GM21447 (cell line): ENCODE data around the gene RHOU.

Source experiments
- ATAC-seq: cut with Tn5 transposase; IDR thresholded peaks from one replicate; pipeline ENCODE4 v1.9.1; 2021; ENCODE audit not compliant: unreplicated experiment

RHOU gene

DNA sequence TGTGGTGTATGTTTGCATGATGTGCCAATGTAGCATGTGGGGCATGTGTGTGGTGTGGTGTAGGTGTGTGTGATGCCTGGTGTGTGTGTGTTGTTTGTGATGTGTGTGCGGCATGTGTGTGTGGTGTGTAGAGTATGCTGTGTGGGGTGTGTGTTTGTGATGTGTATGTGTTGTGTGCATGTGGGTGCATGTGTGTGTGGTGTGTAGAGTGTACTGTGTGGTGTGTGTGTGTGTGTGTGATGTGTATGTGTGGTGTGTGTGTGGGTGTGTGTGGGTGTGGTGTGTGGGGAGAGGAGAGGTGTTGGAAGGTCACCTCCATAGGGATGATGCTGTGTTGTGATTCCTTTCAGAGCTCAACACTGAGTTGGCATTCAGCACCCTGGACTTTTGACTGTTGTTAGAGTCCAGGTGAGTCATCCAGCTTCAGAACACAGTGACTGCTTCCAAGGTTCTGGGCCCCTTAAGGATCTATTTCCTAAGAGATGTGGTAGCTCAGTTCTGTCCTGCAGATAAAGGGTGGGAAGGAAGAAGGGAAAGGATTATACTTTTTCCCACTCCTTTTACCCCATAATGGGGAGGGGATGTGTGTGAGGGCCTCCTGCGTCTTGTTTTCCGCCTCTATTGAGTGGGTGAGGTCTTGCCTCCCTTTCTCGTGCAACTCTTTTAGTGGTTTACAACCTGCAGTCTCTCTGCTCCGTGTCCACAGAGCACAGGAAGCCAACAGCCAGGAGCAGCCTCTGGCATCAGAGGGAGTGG lies 47.6 kb downstream of the RHOU start:
- ATAC-seq, result no peak

DNA sequence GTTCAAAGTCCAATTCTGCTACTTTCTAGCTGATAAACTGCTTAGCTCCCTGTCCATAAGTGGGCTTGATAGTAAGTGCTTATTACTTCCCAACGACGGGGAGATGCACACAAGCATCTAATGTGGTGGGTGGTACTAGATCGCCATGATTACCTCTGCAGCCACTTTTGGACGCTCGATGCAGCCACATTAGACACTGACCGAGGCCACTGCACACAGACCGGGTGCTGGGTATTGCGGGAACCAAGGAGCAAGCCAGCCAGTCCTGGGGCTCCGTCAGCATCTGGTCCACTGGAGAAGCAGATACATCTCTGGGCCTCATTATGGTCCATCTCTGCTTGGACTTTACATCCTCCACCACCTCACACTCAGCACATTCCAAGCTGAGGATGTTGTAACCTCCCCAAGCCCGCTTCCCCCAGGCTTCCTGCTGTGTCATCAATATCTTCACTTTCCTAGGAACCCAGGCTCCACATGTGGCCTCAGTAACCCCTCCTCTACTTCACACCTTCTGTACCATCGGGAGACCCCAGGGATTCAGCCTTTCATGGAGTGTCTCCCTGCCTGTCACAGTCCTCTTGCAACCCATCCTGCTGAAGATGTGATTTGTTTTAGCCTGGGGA lies 48.2 kb downstream of the RHOU start:
- no peak for ATAC-seq

DNA sequence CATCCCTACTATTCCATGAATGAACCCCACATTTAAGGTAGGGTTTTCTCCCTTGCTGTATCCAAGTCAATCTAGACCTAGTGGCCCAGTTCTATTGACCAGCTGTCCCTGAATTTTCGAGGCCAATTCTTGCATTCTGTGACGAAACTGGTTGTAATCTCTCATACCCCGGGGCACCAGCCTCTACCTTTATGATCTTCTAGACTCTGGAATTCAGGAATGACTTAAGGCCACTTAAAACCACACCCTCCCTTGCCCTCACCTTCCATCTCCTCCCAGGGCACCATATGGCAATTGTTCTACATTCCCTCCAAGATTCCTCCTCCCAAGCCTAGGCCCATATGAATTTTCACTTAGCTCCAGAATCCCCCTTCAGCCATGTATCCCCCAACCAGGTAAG lies 48.9 kb downstream of the RHOU start:
- ATAC-seq, result no peak

DNA sequence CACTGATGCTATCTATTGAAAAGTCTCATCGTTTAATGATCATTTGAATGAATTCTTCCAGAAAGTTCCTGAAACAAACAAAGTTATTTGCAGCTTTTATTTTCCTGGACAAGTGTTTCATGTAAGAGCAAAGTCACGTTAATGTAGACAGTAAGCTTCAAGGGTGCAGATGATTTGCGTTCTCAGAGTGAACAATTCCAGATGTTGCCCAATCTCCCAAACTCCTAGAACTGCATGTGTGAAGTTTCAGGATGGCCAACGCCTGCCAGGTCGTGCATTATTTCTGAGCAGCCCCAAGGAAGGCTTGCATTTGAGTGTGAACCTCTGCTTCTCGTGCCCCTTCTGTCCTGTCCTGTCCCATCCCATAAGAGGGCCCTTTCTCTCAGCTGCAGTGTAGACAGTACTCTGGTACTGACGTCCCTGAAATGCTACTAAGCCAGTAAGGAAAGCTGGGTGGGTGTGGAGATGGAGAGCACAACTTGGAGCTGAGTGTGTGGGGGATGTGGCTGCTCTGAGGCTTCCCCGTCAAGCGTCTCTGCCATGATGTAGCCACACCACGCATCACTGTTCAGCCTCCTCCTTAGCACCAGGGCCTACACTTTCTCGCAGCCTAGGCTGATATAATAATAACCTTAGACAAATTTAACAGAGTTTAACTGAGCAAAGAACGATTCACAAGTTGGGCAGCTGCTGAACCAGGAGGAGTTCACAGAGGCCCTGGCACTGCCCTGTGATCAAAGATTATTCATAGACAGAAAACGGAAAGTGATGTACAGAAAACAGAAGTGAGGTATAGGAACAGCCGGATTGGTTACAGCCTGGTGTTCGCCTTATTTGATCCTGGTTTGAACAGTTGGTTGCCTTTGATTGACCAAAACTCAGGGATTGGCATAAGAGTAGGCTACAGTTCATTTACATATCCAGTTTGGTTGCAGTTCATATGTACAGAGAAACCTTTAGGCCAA lies 50.4 kb downstream of the RHOU start:
- no peak for ATAC-seq

DNA sequence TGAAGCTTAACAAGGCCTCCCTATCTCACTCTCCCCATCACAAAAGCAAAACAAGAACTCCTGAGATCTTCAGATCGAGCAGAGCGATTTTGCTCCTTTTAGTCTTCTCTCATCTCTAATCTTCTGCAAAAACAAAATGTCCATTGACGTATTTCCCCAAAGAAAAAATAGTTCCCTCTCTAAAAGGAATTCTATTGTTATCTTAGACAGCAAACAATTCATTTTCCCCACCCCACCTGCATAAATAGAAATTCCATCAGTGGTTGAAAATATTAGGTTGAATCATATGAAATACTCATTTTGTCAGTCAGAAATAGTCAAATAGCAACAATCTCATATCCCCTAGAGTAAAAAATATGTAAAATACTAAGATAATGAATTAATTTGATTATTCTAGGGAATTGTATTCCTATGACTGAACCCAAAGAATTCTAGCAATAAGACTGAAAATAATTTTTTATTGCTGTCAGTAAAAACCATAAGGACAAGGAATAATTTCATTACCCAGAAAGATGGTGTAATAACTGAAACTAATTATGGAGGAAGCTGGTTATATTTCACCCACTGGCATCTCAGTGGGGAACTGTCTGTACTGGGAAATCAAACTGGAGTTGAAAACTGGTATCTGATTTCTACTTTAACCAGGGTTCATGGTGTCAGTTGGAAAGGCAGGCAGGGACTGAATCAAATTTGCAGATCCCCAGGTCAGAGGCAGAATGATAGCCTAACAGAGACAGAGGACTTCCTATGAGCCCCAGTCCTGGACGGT lies 51.3 kb downstream of the RHOU start:
- ATAC-seq, result no peak

DNA sequence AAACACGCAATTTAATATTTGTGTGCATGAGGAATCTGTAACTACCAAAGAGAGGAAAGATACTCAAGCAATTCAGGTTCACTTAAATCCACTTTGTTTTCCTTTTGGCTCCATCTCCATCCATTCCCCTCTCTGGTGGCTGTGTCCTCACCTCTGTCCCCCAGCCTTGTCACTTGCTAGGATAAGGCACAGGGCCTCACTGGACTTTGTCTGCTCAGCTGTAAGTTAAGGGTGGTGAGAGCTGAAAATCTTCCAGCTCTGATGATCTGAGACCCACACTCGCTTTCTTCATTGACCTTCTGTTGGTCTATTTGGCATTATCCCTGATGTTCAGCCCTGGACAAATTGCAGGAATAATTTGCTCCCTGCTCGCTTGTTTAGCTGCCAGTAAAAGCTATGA lies 56.5 kb downstream of the RHOU start:
- no peak for ATAC-seq

DNA sequence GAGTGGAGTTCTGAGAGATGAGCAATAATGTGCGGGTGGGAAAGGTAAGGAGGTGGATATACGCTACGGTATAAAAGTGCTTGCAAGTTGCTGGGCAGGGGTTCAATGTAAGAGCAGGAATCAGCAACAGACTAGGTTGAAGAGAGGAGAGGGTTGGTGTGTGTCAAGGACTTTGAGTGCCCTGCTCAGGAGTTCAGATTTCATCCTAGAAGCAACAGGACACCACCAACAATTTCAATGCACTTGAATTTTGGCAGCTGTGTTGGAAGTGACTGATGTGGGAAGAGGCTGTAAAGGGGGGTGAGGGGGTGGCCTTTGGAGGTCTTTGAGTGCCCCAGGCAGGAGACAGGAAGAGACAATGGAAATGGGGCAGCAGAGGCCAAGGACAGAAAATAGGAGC lies 57.3 kb downstream of the RHOU start:
- no peak for ATAC-seq

DNA sequence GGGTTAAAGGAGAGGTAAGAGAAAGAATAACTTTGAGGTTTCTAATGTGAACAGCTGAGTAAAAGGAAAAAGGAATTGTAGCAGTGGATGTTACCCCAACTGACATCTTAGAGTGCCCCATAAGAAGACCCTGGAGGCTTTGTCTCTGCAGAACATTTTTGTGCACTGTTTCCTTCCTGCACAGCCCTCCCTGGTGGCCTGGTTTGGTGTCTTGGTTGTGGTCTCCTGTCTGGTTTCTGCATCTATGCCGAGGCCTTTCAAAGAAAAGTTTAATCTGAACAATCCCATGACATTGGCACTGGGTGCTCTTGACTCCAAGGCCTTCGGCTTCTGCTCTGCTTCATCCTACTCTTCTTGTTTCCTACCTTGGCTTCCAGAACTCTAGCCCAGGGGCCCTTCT lies 57.8 kb downstream of the RHOU start:
- ATAC-seq, result no peak

DNA sequence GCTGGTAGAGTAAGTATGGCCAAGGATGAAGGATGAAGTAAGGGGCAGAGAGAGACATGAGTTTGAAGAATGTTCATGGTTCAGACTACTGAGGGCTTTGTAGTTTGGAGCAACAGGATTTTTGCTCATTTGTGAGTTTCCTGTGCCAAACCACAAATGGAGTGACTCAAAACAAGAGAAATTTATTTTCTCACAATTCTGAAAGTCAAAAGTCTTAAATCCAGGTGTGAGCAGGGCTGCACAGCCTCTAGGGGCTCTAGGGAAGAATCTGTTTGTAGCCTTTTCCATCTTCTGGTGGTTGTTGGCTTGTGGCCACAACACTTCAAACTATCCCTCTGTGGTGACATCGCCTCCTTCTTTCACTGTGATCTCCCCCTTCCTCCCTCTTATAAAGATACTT lies 58.9 kb downstream of the RHOU start:
- peak; percentile 62 for ATAC-seq

DNA sequence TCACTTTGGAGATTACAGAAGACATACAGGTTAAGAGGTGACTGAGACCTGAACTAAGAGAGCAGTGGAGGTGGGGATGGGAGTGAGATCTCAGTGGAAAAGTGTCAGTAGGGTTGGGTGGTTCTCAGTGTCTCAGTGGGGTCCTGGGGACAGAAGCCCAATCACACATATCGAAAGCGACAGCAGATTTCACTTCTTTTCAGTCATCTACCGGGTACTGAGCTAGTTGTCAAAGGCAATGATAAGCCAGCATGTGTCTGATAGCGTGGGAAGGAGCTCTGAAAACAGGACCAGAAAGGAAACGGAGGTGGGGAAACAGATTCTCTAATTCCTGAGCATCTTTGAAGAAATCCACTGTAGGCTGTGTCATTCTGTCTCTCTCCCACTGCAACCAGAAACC lies 59.5 kb downstream of the RHOU start:
- ATAC-seq, result no peak

DNA sequence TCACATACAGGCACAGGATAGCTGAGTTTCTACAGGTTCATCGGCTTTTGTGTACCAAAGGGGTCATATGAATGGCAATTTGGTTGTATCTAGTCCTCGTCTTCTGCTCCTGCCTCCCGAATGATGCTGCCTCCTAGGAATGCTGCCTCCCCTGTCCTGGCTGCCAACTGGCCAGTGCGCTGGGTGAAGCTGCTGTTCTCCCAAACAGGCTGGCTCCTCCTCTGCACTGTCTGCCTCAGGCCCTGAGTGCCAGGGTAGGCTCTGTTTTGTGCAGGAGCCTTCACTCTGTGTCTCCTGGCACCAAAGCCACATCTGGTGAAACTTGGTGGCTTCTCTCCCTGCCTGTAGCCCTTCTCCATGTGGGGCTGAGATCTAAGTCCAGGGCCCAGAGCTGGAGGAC lies 60.3 kb downstream of the RHOU start:
- ATAC-seq, result no peak
